ENCODE measurements around the gene STARD6.
"Not testable (repeated sequence)": the region's sequence is repeated elsewhere in the genome, so short reads cannot be mapped to it uniquely, and the experiment has no call there.

STARD6 gene

GRCh38 chr18:54335638-54336173 lies 22.0 kb downstream of the STARD6 start:
- DNase-seq: no peak

GRCh38 chr18:54330768-54331548 lies 26.7 kb downstream of the STARD6 start:
- DNase-seq: no peak

GRCh38 chr18:54329787-54330186 lies 27.9 kb downstream of the STARD6 start:
- no peak for DNase-seq

- DNase-seq: no peak
Observed at GRCh38 chr18:54327818-54328217, 29.8 kb downstream of the STARD6 start.

- DNase-seq: no peak
Observed at GRCh38 chr18:54323970-54324369, 33.7 kb downstream of the STARD6 start.

- DNase-seq: no peak
Observed at GRCh38 chr18:54323561-54323960, 34.1 kb downstream of the STARD6 start.

- no peak for DNase-seq
Observed at GRCh38 chr18:54316071-54316820, 41.4 kb downstream of the STARD6 start.

GRCh38 chr18:54309564-54309963 lies 48.1 kb downstream of the STARD6 start:
- DNase-seq: not testable (repeated sequence)

- DNase-seq: no peak
Observed at GRCh38 chr18:54303408-54303807, 54.2 kb downstream of the STARD6 start.

- DNase-seq: not testable (repeated sequence)
Observed at GRCh38 chr18:54298991-54299390, 58.7 kb downstream of the STARD6 start.

GRCh38 chr18:54296062-54296461 lies 61.6 kb downstream of the STARD6 start:
- DNase-seq: no peak

- no peak for DNase-seq
Observed at GRCh38 chr18:54294274-54294673, 63.4 kb downstream of the STARD6 start.

GRCh38 chr18:54284981-54285785 lies 72.5 kb downstream of the STARD6 start:
- DNase-seq: peak; percentile 29

- no peak for DNase-seq
Observed at GRCh38 chr18:54284535-54284934, 73.1 kb downstream of the STARD6 start.

- no peak for DNase-seq
Observed at GRCh38 chr18:54280220-54280569, 77.5 kb downstream of the STARD6 start.

- no peak for DNase-seq
Observed at GRCh38 chr18:54279477-54280219, 78.0 kb downstream of the STARD6 start.

GRCh38 chr18:54278615-54279014 lies 79.0 kb downstream of the STARD6 start:
- DNase-seq: no peak

GRCh38 chr18:54277899-54278298 lies 79.8 kb downstream of the STARD6 start:
- DNase-seq: no peak

Data from NCI-H226 (cell line).